BLaER1 treated with 17β-estradiol and CSF1 and Interleukin-3, amounts not matched to agents 10 nM and 100 nM (cell line): ENCODE measurements around the gene TCF12.
A peak's percentile ranks its signal among the peaks of the same experiment; 100 is the strongest.

ENCODE experiments used
- H3K27ac ChIP-seq, 11 experiments: shearing (Covaris generic); formaldehyde crosslinking; 2 replicates each; pipeline ENCODE4 v1.8.1; 2022
- H3K27me3 ChIP-seq, 11 experiments: shearing (Covaris generic); formaldehyde crosslinking; 2 replicates each; pipeline ENCODE4 v1.8.1; 2022
- H3K36me3 ChIP-seq, 11 experiments: shearing (Covaris generic); formaldehyde crosslinking; 2 replicates each; pipeline ENCODE4 v1.8.1; 2022
- H3K4me1 ChIP-seq, 10 experiments: shearing (Covaris generic); formaldehyde crosslinking; 2 replicates each; pipeline ENCODE4 v1.8.1; 2022
- H3K4me2 ChIP-seq, 11 experiments: shearing (Covaris generic); formaldehyde crosslinking; 2 replicates each; pipeline ENCODE4 v1.8.1; 2022
- H3K4me3 ChIP-seq, 10 experiments: shearing (Covaris generic); formaldehyde crosslinking; 2 replicates each; pipeline ENCODE4 v1.8.1; 2022
- H3K9ac ChIP-seq, 11 experiments: shearing (Covaris generic); formaldehyde crosslinking; 2 replicates each; pipeline ENCODE4 v1.8.1; 2022
- H3K9me3 ChIP-seq, 11 experiments: shearing (Covaris generic); formaldehyde crosslinking; replicated peaks in 1 of 11; 2 replicates each; pipeline ENCODE4 v1.8.1; 2022
- H4K20me1 ChIP-seq, 11 experiments: shearing (Covaris generic); formaldehyde crosslinking; 2 replicates each; pipeline ENCODE4 v1.8.1; 2022
- Cebpa-rat ChIP-seq, 11 experiments: shearing (Covaris generic); IDR thresholded peaks; 2 replicates each; pipeline ENCODE4 v1.8.1; 2022

The TCF12 gene

DNA sequence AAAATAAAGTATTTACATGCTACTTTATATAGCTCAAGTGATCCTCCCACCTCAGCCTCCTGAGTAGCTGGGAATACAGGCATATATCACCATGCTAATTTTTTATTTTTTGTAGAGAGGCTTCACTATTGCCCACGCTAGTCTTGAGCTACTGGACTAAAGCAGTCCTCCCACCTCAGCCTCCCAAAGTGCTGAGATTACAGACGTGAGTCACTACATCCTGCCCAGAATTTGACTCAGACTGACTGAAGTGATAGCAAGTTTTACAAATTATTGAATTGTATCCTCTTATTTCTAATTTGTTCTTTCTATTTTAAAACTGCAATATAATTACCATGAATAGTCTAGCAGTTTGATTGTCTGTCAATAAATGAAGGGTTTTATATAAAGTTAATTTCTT is 247.5 kb downstream of the TCF12 start:
- Histone ChIP-seq H3K36me3 (peaks cover 48 to 83% (median 60%) of the 10 kb centered on the region in 11 experiments), H3K4me3 (no peak overlapping the region), H3K9me3 (peaks cover 0 to 25% (median 0%) of the 10 kb centered on the region in 11 experiments; a peak in 9 of 22 replicates), H3K9ac (peak overlapping the region in 1 of 11 experiments; percentile 15; a peak in 1 of 22 replicates), H3K4me1 (peaks cover 0 to 23% (median 0%) of the 10 kb centered on the region in 10 experiments; a peak in 10 of 20 replicates), H3K27ac (peak overlapping the region in 3 of 11 experiments; percentile 5 to 54 (median 49); a peak in 4 of 22 replicates), H3K4me2 (peak overlapping the region in 3 of 11 experiments; percentile 29 to 63 (median 50); a peak in 4 of 22 replicates), H3K27me3 (no peaks in the 10 kb centered on the region), H4K20me1 (peaks cover 0 to 8% (median 0%) of the 10 kb centered on the region in 11 experiments; a peak in 3 of 22 replicates)
- TF ChIP-seq Cebpa-rat (IDR thresholded peaks at IDR 0.05), result no peak

DNA sequence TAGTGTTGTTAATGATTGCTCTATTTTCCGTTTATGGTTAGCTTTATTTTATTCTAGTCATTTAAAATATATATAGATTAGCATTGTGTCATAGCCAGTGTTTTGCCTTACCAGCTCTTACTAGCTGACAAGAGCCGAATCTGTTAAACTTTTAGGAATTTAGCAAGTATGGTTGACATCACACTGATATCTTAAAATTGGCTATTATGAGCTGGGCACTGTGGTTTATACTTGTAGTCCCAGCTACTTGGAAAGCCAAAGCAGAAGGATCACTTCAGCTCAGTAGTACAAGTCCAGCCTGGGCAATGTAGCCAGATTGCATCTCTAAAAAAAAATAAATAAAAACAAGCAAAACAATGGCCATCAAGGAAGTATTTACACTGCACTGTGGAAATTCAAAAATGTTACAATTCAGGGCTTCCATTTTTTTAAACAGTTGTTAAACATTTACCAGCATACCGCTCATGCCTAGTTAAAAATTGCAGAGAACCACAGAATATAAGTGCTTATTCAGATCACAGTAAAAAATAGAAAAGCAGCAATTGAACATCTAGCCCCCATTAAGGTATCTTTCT is 249.5 kb downstream of the TCF12 start:
- H3K4me2 ChIP-seq, result no peak overlapping the region
- peaks cover 0 to 23% (median 10%) of the 10 kb centered on the region in 10 experiments; a peak in 13 of 20 replicates for H3K4me1 ChIP-seq
- no peaks in the 10 kb centered on the region for H3K27me3 ChIP-seq
- no peak overlapping the region for H3K9ac ChIP-seq
- H4K20me1 ChIP-seq, result peaks cover 0 to 8% (median 0%) of the 10 kb centered on the region in 11 experiments; a peak in 2 of 22 replicates
- H3K9me3 ChIP-seq, result peaks cover 0 to 21% (median 7%) of the 10 kb centered on the region in 11 experiments; a peak in 10 of 22 replicates
- H3K27ac ChIP-seq, result no peak overlapping the region
- no peak overlapping the region for H3K4me3 ChIP-seq
- H3K36me3 ChIP-seq, result peaks cover 49 to 96% (median 72%) of the 10 kb centered on the region in 11 experiments
- TF ChIP-seq Cebpa-rat (IDR thresholded peaks at IDR 0.05), result no peak

DNA sequence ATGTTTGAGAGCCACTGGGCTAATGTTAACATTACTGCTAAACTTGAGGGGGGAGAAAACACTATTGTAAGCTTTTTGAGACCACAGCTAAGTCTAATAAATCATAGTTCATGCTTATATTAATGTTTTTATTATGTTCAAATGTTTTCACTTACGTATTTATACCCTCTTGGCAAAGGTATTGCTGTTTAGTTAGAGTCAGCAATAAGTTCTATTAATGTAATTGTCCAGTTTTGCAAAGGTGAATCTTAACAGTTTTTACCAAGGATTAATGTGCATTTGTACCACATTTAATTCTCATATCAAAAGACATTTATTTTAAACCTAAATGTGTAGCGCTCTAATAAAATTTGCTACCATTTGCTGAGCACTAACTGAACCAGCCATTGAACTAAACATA is 251.2 kb downstream of the TCF12 start:
- no peak overlapping the region for H3K4me2 ChIP-seq
- no peaks in the 10 kb centered on the region for H3K27me3 ChIP-seq
- H3K27ac ChIP-seq, result no peak overlapping the region
- no peak overlapping the region for H3K4me3 ChIP-seq
- H3K9ac ChIP-seq, result no peak overlapping the region
- peaks cover 0 to 8% (median 0%) of the 10 kb centered on the region in 11 experiments; a peak in 1 of 22 replicates for H4K20me1 ChIP-seq
- H3K9me3 ChIP-seq, result peaks cover 0 to 7% (median 0%) of the 10 kb centered on the region in 11 experiments; a peak in 7 of 22 replicates
- peaks cover 0 to 22% (median 12%) of the 10 kb centered on the region in 10 experiments; a peak in 13 of 20 replicates for H3K4me1 ChIP-seq
- peaks cover 45 to 96% (median 74%) of the 10 kb centered on the region in 11 experiments for H3K36me3 ChIP-seq
- no peak for TF ChIP-seq Cebpa-rat (IDR thresholded peaks at IDR 0.05)

DNA sequence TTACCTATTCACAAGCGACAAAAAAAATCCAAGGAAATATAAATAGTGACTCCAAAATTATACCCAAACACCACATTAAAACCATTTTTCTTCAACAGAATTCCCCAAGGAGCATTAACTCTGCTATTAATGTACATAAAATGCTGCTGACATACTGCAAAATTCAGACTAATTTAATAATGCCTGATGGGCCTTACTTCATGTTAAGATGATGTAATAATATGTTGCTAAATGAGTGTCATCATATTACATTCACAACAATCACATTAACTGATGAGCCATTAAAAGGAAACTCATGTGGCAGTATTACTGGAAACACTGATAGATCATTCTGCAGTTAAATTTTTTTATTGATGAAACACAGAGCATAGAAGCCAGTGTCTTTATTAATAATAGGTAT is 253.0 kb downstream of the TCF12 start:
- Histone ChIP-seq H3K36me3 (peaks cover 54 to 96% (median 75%) of the 10 kb centered on the region in 11 experiments), H4K20me1 (peaks cover 0 to 5% (median 0%) of the 10 kb centered on the region in 11 experiments; a peak in 2 of 22 replicates), H3K27me3 (no peaks in the 10 kb centered on the region), H3K4me2 (no peak overlapping the region), H3K9ac (no peak overlapping the region), H3K27ac (no peak overlapping the region), H3K4me3 (no peak overlapping the region), H3K9me3 (peaks cover 0 to 7% (median 0%) of the 10 kb centered on the region in 11 experiments; a peak in 1 of 22 replicates), H3K4me1 (peaks cover 0 to 15% (median 7%) of the 10 kb centered on the region in 10 experiments; a peak in 12 of 20 replicates)
- no peak for TF ChIP-seq Cebpa-rat (IDR thresholded peaks at IDR 0.05)

DNA sequence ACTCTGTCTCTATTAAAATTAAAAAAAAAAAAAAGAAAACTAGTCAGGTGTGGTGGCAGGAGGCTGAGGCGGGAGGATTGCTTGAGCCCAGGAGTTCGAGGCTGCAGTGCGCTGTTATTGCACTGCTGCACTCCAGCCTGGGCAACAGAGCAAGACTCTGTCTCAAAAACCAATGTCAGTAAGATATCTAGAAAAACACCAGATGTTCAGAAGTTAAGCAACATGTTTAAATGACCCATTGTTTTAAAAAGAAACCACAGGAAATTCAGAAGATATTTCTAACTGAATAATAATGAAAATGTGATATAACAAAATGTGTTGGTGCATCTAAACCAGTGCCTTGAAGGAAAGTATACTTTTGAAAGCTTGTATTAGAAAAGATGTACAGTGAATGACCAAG is 254.5 kb downstream of the TCF12 start:
- peak overlapping the region in 2 of 11 experiments; percentile 17 to 35; a peak in 3 of 22 replicates for H3K4me2 ChIP-seq
- H3K27ac ChIP-seq, result peak overlapping the region in 2 of 11 experiments; percentile 16 to 34; a peak in 2 of 22 replicates
- TF ChIP-seq Cebpa-rat (IDR thresholded peaks at IDR 0.05), result 0 out of 22 replicates have a peak, but pooled peaks of 2 of the 11 experiments have one; percentile 18 to 25
- H3K9ac ChIP-seq, result no peak overlapping the region
- peaks cover 0 to 7% (median 0%) of the 10 kb centered on the region in 11 experiments; a peak in 1 of 22 replicates for H3K9me3 ChIP-seq
- no peaks in the 10 kb centered on the region for H3K27me3 ChIP-seq
- H3K4me1 ChIP-seq, result peaks cover 0 to 15% (median 0%) of the 10 kb centered on the region in 10 experiments; a peak in 6 of 20 replicates
- H3K36me3 ChIP-seq, result peaks cover 54 to 93% (median 71%) of the 10 kb centered on the region in 11 experiments
- no peak overlapping the region; a peak in 1 of 20 replicates for H3K4me3 ChIP-seq
- H4K20me1 ChIP-seq, result peaks cover 0 to 14% (median 0%) of the 10 kb centered on the region in 11 experiments; a peak in 3 of 22 replicates

DNA sequence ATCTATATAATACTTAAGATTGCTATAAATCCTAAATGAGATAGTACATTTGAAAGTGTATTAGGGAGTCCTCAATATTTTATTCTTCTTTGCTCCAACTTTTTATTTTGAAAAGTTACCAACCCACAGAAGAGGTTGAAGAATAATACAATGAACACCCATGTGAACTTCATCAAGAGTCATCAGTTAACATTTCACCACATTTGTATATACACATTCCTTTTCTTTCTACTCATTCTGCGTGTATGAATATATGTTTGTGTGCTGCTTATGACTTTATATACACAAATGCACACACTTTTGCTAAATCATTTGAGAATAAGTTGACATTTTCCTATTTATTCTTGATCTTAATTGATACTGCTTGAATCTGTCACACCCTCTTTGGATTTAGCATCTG is 264.6 kb downstream of the TCF12 start:
- Histone ChIP-seq H3K27me3 (no peaks in the 10 kb centered on the region), H3K4me2 (no peak overlapping the region; a peak in 1 of 22 replicates), H3K9ac (no peak overlapping the region), H4K20me1 (peaks cover 0 to 26% (median 0%) of the 10 kb centered on the region in 11 experiments; a peak in 6 of 22 replicates), H3K9me3 (peaks cover 9 to 22% (median 17%) of the 10 kb centered on the region in 11 experiments; a peak in 20 of 22 replicates), H3K4me1 (peaks cover 0 to 12% (median 0%) of the 10 kb centered on the region in 10 experiments; a peak in 4 of 20 replicates), H3K36me3 (peaks cover 40 to 83% (median 57%) of the 10 kb centered on the region in 11 experiments), H3K27ac (no peak overlapping the region), H3K4me3 (no peak overlapping the region)
- no peak for TF ChIP-seq Cebpa-rat (IDR thresholded peaks at IDR 0.05)

DNA sequence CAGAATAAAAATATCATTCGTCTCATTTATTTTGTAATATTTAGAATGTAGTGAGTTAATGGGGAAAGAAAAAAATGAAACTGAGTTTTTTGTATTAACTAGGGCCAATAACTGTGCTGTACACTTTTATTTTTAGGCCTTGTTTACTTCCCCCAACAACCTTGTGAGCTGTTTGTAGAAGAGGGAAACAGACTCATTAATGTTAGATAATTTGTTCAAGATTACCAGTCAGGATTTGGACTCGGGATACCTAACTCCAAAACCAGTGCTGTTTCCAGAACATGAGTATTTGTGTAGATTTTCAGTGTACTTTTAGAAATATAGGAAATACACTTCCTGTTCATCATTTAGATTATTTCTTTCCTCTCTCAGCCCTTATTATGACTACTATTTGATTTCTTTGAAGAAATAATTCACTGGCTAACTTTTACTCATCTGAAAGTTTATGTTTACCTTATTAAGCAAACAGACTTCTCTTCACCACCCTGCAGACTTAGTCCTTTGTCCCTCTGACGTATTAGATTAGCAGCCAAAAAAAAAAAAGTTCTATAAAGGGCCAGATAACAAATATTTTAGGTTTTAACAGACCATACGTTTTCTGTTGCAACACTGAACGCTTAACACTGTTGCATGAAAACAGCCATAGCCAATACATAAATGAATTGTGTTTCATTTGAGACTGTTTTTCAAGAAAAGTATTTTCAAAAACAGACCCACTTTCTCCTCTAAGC is 265.3 kb downstream of the TCF12 start:
- H3K4me2 ChIP-seq, result no peak overlapping the region; a peak in 1 of 22 replicates
- H3K9ac ChIP-seq, result no peak overlapping the region
- peaks cover 9 to 22% (median 17%) of the 10 kb centered on the region in 11 experiments; a peak in 20 of 22 replicates for H3K9me3 ChIP-seq
- peaks cover 0 to 13% (median 0%) of the 10 kb centered on the region in 10 experiments; a peak in 5 of 20 replicates for H3K4me1 ChIP-seq
- peak overlapping the region in 1 of 11 experiments; percentile 17; a peak in 1 of 22 replicates for H3K27ac ChIP-seq
- H4K20me1 ChIP-seq, result peaks cover 0 to 22% (median 0%) of the 10 kb centered on the region in 11 experiments; a peak in 5 of 22 replicates
- H3K27me3 ChIP-seq, result no peaks in the 10 kb centered on the region
- TF ChIP-seq Cebpa-rat (IDR thresholded peaks at IDR 0.05), result no peak
- H3K36me3 ChIP-seq, result peaks cover 35 to 75% (median 53%) of the 10 kb centered on the region in 11 experiments
- H3K4me3 ChIP-seq, result no peak overlapping the region

DNA sequence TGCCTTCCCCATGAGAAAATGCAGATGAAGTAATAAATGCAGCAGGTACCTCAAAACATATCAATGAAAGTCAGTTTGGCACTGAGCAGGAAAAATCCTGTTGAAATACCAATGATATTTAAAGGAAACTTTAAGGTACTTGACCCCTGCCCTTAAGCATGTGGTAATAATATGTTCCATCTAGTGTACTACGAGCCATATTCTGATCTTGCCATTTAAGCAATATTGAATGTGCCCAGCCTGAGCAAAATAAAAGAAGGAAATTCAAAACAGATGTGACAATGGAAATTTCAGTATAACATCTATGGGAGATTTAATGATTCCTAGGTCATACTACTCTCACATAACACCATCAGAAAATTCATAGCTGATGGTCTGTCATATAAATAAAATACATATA is 266.1 kb downstream of the TCF12 start:
- H3K27me3 ChIP-seq, result no peaks in the 10 kb centered on the region
- H4K20me1 ChIP-seq, result peaks cover 0 to 21% (median 0%) of the 10 kb centered on the region in 11 experiments; a peak in 4 of 22 replicates
- TF ChIP-seq Cebpa-rat (IDR thresholded peaks at IDR 0.05), result no peak
- H3K27ac ChIP-seq, result no peak overlapping the region
- peaks cover 9 to 22% (median 17%) of the 10 kb centered on the region in 11 experiments; a peak in 20 of 22 replicates for H3K9me3 ChIP-seq
- no peak overlapping the region for H3K4me2 ChIP-seq
- peaks cover 0 to 16% (median 0%) of the 10 kb centered on the region in 10 experiments; a peak in 5 of 20 replicates for H3K4me1 ChIP-seq
- peaks cover 28 to 68% (median 47%) of the 10 kb centered on the region in 11 experiments for H3K36me3 ChIP-seq
- H3K4me3 ChIP-seq, result no peak overlapping the region
- H3K9ac ChIP-seq, result no peak overlapping the region
